GM13976 (cell line): ENCODE data around the gene PGBD5.

Experiments used
- DNase-seq: peaks from one replicate; pipeline ENCODE4 v3.0.0; 2012; ENCODE audit warnings: low spot score
- in situ Hi-C: fragments of 300-500 bp; cut with MboI; formaldehyde crosslinking; loops from one replicate; pipeline ENCODE4 v1.12.0; 2022; ENCODE audit warnings: low sequenced_read_pairs, mixed read lengths, inconsistent platforms; ENCODE audit not compliant: unreplicated experiment
- TF ChIP-seq, protein P1 (sequence below): IDR thresholded peaks from 2 replicates; pipeline ENCODE4 v1.5.1; 2012; ENCODE audit warnings: borderline replicate concordance, mild to moderate bottlenecking; ENCODE audit not compliant: insufficient read depth; ENCODE audit errors: extremely low read depth, missing control alignments, control extremely low read depth

Gene PGBD5

DNA sequence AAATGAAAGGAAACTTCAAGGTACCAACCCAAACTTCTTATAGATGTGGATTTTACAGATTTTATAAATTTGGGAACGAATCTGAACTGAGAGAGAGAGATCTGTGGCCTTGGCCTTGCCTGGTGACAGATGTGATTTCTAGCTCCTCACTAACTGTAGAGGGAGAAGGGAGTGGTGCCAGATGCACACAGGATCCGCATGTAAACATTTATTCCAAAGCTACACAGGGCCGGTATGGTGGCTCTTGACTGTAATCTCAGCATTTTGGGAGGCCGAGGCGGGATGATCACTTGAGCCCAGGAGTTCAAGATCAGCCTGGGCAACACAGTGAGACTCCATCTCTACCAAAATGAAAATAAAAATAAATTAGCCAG, 77.1 kb downstream of the PGBD5 start:
- in situ Hi-C loops = no loop called here
- TF ChIP-seq, protein P1, sequence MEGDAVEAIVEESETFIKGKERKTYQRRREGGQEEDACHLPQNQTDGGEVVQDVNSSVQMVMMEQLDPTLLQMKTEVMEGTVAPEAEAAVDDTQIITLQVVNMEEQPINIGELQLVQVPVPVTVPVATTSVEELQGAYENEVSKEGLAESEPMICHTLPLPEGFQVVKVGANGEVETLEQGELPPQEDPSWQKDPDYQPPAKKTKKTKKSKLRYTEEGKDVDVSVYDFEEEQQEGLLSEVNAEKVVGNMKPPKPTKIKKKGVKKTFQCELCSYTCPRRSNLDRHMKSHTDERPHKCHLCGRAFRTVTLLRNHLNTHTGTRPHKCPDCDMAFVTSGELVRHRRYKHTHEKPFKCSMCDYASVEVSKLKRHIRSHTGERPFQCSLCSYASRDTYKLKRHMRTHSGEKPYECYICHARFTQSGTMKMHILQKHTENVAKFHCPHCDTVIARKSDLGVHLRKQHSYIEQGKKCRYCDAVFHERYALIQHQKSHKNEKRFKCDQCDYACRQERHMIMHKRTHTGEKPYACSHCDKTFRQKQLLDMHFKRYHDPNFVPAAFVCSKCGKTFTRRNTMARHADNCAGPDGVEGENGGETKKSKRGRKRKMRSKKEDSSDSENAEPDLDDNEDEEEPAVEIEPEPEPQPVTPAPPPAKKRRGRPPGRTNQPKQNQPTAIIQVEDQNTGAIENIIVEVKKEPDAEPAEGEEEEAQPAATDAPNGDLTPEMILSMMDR = no peak
- DNase-seq = no peak

DNA sequence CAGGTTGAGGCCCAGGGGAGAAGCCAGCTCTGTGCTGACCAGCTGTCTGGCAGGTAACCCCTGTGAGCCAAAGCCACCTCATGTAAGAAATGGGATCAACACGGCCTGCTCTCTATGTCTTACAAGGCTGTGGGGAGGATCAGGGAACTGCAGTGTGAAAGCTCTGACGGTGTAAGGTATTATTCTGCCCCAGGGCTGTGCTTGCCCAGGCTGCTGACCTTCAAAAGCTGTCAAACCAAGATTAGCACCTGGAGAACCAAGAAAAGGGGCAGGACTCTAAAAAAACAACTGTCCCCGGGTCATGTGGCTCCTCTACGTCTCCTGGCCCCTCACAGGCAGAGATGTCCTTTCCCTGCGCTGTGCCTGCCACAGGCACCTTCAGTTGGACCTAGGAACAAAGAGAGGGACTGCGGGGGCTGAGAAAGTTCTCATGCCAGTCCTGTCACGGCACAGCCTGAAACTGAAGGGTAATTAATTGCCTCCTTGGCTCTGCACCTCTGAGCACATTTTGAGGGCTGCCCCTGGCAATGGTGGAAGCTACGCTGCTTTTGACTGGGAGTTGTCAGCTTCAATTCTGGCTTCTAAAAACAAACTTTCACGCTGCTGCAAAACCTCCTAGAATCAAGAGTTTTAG, 77.6 kb downstream of the PGBD5 start:
- no peak for DNase-seq
- in situ Hi-C loops = no loop called here
- TF ChIP-seq, protein P1 = no peak

DNA sequence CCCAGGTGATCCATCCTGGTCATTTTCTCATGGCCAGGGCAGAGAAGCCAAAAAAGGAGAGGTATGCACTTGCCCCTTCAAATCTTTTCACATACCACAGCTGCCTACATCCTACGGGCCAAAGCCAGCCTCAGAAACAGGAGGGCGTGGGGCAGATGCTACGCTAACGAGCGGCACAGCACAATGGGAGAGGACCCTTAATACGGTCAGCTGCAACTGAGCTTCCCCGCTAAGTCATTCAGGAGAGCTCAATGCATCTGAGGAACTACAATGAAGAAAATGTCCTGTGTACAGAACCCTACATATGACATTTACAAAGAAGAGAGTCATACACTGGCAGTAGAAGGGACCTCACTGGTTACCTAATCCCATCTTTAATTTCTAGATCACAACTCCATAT, 78.2 kb downstream of the PGBD5 start:
- no peak for DNase-seq
- in situ Hi-C loops = no loop called here
- TF ChIP-seq, protein P1 = no peak

DNA sequence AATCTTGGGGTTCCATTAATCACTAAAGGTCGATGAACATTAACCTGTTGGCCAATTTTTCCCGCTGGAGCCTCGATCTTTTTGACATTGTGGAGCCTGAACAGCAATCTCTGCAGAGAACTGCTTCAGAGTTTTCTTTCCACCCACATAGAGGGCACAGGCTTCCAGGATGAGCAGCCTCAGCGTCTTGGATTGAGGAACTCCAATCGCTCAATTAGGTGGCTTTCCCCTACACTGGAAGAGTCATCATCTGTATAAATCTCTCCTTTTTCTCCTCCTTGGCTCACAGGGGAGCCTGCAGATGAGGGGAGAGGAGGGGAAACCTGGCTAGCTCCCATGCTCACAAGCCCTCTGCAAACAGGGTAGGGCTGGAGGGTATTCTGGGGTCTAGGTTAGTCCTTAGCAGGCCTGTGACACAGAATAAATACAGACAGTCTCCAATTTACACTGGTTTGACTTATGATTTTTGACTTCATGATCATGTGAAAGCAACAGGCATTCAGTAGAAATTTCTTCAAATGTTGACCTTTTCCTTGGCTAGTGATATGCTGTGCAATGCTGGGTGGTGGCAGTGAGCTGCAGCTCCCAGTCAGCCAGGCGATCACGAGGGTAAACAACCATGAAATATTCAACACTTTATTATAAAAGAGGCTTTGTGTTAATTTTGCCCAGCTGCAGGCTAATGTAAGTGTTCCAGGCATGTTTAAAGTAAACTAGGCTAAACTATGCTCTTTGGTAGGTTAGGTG, 80.8 kb downstream of the PGBD5 start:
- DNase-seq = no peak

DNA sequence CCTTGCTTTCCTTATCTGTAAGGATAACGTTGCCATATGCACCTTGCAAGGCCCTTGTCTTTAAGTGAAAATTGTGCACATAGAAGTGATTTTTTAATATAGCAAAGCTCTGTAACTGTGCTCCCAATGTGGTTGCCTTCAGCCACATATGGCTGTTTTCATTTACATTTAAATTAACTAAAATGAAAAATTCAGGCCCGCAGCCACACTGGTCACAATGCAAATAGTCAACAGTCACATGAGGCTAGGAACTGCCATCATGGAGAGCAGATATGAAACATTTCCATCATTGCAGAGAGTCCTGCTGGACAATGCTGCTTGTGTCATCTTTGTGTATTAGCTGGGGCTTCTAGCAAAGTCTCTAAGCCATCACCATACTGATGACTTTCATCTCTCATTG, 83.4 kb downstream of the PGBD5 start:
- TF ChIP-seq, protein P1 = no peak
- no peak for DNase-seq
- in situ Hi-C loops = no loop called here

More for the DNA sequence above, 80.8 kb downstream of the PGBD5 start:
- in situ Hi-C loops = no loop called here
- TF ChIP-seq, protein P1 = no peak

DNA sequence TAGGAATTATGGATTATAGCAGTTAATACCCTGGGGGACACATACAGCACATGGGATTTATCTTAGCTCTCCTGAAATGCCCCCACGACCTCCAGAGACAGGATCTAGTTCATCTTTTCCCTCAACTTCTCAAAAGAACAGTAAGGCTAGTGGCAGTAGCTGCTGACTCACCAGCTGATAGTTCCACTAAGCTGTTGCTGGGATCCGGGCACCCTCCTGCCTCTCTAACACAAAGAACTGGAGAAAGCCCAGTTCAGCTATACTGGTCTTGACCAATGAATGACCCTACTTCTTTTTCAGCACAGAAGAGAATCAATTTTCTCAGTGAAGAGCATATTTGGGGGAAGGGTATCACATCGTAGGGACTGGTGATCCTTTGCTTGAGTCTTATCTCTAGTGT, 84.1 kb downstream of the PGBD5 start:
- in situ Hi-C loops = no loop called here
- TF ChIP-seq, protein P1 = no peak
- no peak for DNase-seq

DNA sequence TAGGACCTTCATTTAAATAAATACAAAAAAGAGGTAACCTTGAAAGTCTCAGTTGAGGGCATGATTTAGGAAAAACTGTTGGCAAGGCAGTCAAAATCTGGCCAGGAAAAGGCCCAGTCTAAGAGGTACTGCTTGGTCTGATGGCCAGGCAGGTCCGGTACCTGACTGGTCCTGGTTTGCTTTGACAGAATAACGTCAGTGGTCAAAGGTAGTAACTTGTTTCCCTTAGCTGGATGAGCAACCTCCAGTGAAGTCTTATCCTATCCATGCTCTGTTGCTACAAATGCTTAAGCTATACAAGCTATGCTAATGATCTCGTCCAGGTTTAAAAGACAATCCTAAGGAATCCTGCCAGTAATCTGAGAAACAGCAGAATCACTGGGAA, 85.0 kb downstream of the PGBD5 start:
- TF ChIP-seq, protein P1 = no peak
- no peak for DNase-seq
- in situ Hi-C loops = no loop called here
